Loucy (cell line): ENCODE data around the gene MEGF8.

ENCODE experiments used
- H2AFZ ChIP-seq: fragments of 200-600 bp; sonication (generic); 2 replicates; pipeline ENCODE4 v1.6.0; 2016; ENCODE audit warnings: antibody characterized with exemption, mild to moderate bottlenecking, low read length, moderate library complexity
- H3F3A ChIP-seq: fragments of 200-600 bp; 2 replicates; pipeline ENCODE4 v1.6.0; 2016; ENCODE audit warnings: antibody characterized with exemption, low read depth, mild to moderate bottlenecking
- H3K27me3 ChIP-seq: fragments of 200-600 bp; sonication (generic); 2 replicates; pipeline ENCODE4 v1.6.1; 2014; ENCODE audit warnings: low read length, mild to moderate bottlenecking; ENCODE audit not compliant: insufficient read depth, poor library complexity, severe bottlenecking
- H3K36me3 ChIP-seq: fragments of 200-600 bp; sonication (generic); 2 replicates; pipeline ENCODE4 v1.6.1; 2016; ENCODE audit warnings: low read length; ENCODE audit not compliant: insufficient read depth
- H3K4me1 ChIP-seq: fragments of 200-600 bp; sonication (generic); 2 replicates; pipeline ENCODE4 v1.5.1; 2014; ENCODE audit warnings: low read length, mild to moderate bottlenecking; ENCODE audit not compliant: insufficient read depth, poor library complexity, severe bottlenecking
- H3K4me2 ChIP-seq: fragments of 200-600 bp; sonication (generic); 2 replicates; pipeline ENCODE4 v1.6.0; 2014; ENCODE audit warnings: antibody characterized with exemption, low read length, low read depth, mild to moderate bottlenecking; ENCODE audit not compliant: poor library complexity, severe bottlenecking
- H3K4me3 ChIP-seq: fragments of 200-600 bp; sonication (generic); 2 replicates; pipeline ENCODE4 v1.5.1; 2014; ENCODE audit warnings: low read length, mild to moderate bottlenecking, mixed read lengths; ENCODE audit not compliant: poor library complexity, severe bottlenecking
- H3K79me2 ChIP-seq: fragments of 200-600 bp; sonication (generic); 2 replicates; pipeline ENCODE4 v1.6.1; 2014; ENCODE audit warnings: low read length; ENCODE audit not compliant: insufficient read depth
- H3K9ac ChIP-seq: fragments of 200-600 bp; sonication (generic); 2 replicates; pipeline ENCODE4 v1.6.0; 2014; ENCODE audit warnings: mild to moderate bottlenecking, low read depth, low read length, moderate library complexity; ENCODE audit not compliant: poor library complexity, severe bottlenecking
- H3K9me2 ChIP-seq: fragments of 200-600 bp; sonication (generic); replicated peaks from 2 replicates; pipeline ENCODE4 v1.6.1; 2016; ENCODE audit warnings: low read depth, low read length, mixed read lengths
- H3K9me3 ChIP-seq: fragments of 200-600 bp; sonication (generic); 2 replicates; pipeline ENCODE4 v1.6.1; 2014; ENCODE audit warnings: mild to moderate bottlenecking, antibody characterized with exemption, low read length, low read depth; ENCODE audit not compliant: insufficient read depth
- H4K20me1 ChIP-seq: fragments of 200-600 bp; sonication (generic); 2 replicates; pipeline ENCODE4 v1.6.0; 2014; ENCODE audit warnings: antibody characterized with exemption, low read length, mild to moderate bottlenecking; ENCODE audit not compliant: insufficient read depth, poor library complexity, severe bottlenecking
- EZH2phosphoT487 ChIP-seq: fragments of 200-600 bp; IDR thresholded peaks from 2 replicates; pipeline ENCODE4 v1.6.1; 2018; ENCODE audit warnings: antibody characterized with exemption, mild to moderate bottlenecking, moderate library complexity, borderline replicate concordance
- TF ChIP-seq, protein P1 (sequence below): fragments of 200-600 bp; sonication (generic); conservative IDR thresholded peaks from 2 replicates; pipeline ENCODE4 v1.5.1; 2014; ENCODE audit warnings: mild to moderate bottlenecking, antibody characterized with exemption, low read length

MEGF8 gene

DNA sequence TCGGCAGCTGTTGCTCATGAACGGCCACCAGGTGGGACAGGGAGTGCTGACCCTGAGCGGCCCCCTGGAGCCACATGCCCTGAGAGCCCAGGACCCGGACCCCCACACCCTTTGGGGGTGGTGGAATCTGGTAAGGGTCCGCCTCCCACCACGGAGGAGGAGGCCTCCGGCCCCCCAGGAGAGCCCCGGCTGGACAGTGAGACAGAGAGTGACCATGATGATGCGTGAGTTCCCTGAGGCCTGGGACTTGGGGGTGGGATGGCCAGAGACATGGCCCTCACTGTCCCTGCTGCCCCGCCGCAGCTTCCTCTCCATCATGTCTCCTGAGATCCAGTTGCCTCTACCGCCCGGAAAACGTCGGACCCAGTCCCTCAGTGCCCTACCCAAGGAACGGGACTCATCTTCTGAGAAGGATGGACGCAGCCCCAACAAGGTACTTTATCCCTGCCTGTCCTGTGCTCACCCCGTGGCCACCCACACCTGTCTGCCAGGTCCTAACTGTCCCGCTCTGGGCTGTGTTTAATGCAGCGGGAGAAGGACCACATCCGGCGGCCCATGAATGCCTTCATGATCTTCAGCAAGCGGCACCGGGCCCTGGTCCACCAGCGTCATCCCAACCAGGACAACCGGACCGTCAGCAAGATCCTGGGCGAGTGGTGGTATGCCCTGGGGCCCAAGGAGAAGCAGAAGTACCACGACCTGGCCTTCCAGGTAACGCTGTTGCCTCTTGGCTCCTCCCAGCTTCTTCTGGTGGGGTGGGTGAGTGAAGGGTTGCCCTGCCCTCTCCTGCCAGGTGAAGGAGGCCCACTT lies 38.2 kb upstream of the MEGF8 start:
- H3K4me2 ChIP-seq = no peak overlapping the region

DNA sequence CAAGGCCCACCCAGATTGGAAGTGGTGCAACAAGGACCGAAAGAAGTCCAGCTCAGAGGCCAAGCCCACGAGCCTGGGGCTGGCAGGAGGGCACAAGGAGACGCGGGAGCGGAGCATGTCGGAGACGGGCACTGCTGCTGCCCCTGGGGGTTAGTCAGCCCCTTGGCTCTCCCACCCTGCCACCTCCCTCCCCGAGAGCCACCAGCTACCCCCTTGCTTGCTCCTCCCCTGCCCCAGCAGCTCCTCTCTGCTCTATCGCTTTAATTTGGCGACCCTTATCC lies 37.7 kb upstream of the MEGF8 start:
- peaks cover 23% of the 10 kb centered on the region for H4K20me1 ChIP-seq
- no peak overlapping the region for H2AFZ ChIP-seq
- H3K4me2 ChIP-seq = no peak overlapping the region
- no peaks in the 10 kb centered on the region for H3K27me3 ChIP-seq
- no peak for TF ChIP-seq EZH2phosphoT487
- TF ChIP-seq, protein P1, sequence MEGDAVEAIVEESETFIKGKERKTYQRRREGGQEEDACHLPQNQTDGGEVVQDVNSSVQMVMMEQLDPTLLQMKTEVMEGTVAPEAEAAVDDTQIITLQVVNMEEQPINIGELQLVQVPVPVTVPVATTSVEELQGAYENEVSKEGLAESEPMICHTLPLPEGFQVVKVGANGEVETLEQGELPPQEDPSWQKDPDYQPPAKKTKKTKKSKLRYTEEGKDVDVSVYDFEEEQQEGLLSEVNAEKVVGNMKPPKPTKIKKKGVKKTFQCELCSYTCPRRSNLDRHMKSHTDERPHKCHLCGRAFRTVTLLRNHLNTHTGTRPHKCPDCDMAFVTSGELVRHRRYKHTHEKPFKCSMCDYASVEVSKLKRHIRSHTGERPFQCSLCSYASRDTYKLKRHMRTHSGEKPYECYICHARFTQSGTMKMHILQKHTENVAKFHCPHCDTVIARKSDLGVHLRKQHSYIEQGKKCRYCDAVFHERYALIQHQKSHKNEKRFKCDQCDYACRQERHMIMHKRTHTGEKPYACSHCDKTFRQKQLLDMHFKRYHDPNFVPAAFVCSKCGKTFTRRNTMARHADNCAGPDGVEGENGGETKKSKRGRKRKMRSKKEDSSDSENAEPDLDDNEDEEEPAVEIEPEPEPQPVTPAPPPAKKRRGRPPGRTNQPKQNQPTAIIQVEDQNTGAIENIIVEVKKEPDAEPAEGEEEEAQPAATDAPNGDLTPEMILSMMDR = no peak
- no peaks in the 10 kb centered on the region for H3K9me2 ChIP-seq
- H3K9ac ChIP-seq = no peak overlapping the region
- H3K4me3 ChIP-seq = no peak overlapping the region
- peaks cover 24% of the 10 kb centered on the region for H3K4me1 ChIP-seq
- peaks cover 47% of the 10 kb centered on the region; the same call in 1 of the 2 replicates for H3K36me3 ChIP-seq
- no peaks in the 10 kb centered on the region for H3K9me3 ChIP-seq
- no peaks in the 10 kb centered on the region for H3F3A ChIP-seq
- H3K79me2 ChIP-seq = peaks cover 25% of the 10 kb centered on the region

More for the DNA sequence above, 38.2 kb upstream of the MEGF8 start:
- no peak for TF ChIP-seq EZH2phosphoT487
- TF ChIP-seq, protein P1 = no peak
- H3K9me2 ChIP-seq = no peaks in the 10 kb centered on the region
- no peak overlapping the region for H2AFZ ChIP-seq
- H3K4me1 ChIP-seq = peaks cover 28% of the 10 kb centered on the region
- H3K27me3 ChIP-seq = no peaks in the 10 kb centered on the region
- peaks cover 47% of the 10 kb centered on the region; the same call in 1 of the 2 replicates for H3K36me3 ChIP-seq
- no peak overlapping the region for H3K9ac ChIP-seq
- no peak overlapping the region for H3K4me3 ChIP-seq
- H4K20me1 ChIP-seq = peaks cover 23% of the 10 kb centered on the region
- H3K9me3 ChIP-seq = no peaks in the 10 kb centered on the region
- H3K79me2 ChIP-seq = peaks cover 25% of the 10 kb centered on the region
- H3F3A ChIP-seq = peaks cover 4% of the 10 kb centered on the region; the same call in 1 of the 2 replicates

DNA sequence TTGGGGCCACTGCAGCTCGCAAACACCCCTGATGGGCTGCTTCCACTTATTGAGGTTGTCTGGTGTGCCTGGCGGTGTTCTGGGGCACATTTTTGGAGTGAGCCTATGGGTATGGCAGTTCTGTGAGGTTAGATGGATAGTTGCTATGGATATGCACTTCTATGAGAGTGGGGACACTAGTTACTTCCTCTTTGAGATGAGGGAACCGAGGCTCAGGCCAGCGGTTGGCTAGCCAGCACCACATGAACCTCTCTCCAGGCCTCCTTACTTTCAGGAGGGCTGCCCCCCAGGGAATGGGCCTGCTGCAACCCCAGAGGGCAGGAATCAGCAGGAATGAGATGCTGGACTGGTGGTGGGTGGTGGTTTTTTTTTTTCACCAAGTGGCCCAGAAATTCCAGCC lies 37.0 kb upstream of the MEGF8 start:
- Histone ChIP-seq H3K4me3 (no peak overlapping the region), H3K4me1 (peaks cover 19% of the 10 kb centered on the region), H3K36me3 (peaks cover 52% of the 10 kb centered on the region; the same call in 1 of the 2 replicates), H2AFZ (no peak overlapping the region), H3F3A (no peaks in the 10 kb centered on the region), H3K4me2 (no peak overlapping the region), H3K27me3 (no peaks in the 10 kb centered on the region), H4K20me1 (peaks cover 23% of the 10 kb centered on the region), H3K9ac (no peak overlapping the region), H3K79me2 (peaks cover 25% of the 10 kb centered on the region), H3K9me3 (no peaks in the 10 kb centered on the region), H3K9me2 (no peaks in the 10 kb centered on the region)
- TF ChIP-seq, protein P1 = no peak
- TF ChIP-seq EZH2phosphoT487 = no peak
